ENCODE measurements around the gene TUBB6. TPM values are rescaled to one million over a fixed set of nuclear protein-coding genes. Genes with fewer than 3 reads are reported as not detected.
A peak's percentile ranks its signal among the peaks of the same experiment; 100 is the strongest.

TUBB6 gene
- total RNA-seq, 1 experiment from 2014 or later, result 240 TPM

DNA sequence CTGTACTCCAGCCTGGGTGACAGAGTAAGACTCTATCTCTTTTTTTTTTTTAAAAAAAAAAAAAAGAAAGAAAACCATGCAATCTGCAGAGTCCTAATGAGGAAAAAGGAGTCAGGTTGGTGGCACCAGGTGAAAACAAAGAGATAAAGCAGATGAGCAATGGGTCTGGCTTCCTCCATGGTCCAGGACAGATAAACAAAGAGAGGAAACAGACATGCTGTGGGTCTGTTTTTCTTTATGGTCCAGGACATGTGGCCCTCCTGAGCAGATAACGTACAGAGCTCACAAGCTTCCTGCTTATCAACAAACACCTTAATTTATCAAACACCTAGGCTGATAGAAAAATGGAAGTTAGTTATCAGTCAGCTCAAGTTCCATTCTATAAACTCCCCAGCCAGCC is 24.4 kb upstream of the TUBB6 start:
- Mint-ChIP-seq H3K27me3 (ENCODE audit: low read depth) (peaks cover 30% of the 10 kb centered on the region), H3K4me1 (peaks cover 29% of the 10 kb centered on the region), H3K36me3 (no peaks in the 10 kb centered on the region), H3K4me3 (no peak overlapping the region), H3K27ac (no peak overlapping the region), H3K9me3 (no peaks in the 10 kb centered on the region)
- ChIA-PET CTCF (interaction anchor here (1.0 to 6.2 kb wide), 14 partner anchors 11 to 109 kb away, joined by 3 to 63 read pairs (median 5); partner anchors contain the start of genes AFG3L2, CIDEA and TUBB6), POLR2A (no interaction called here)
- TF ChIP-seq ZNF416 (CRISPR knock-in tag; IDR thresholded peaks at IDR 0.05) (no peak), E2F4 (CRISPR knock-in tag; IDR thresholded peaks at IDR 0.05; ENCODE audit: borderline replicate concordance, low read depth) (no peak), ZNF532 (CRISPR knock-in tag; IDR thresholded peaks at IDR 0.05; ENCODE audit: borderline replicate concordance) (no peak)
- TF ChIP-seq, protein P1, sequence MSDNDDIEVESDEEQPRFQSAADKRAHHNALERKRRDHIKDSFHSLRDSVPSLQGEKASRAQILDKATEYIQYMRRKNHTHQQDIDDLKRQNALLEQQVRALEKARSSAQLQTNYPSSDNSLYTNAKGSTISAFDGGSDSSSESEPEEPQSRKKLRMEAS (CRISPR knock-in tag; IDR thresholded peaks at IDR 0.05), result no peak
- DNase-seq (ENCODE audit: low spot score) (no peak), ATAC-seq (no peak)

GRCh38 chr18:12287131-12287681 is 20.8 kb upstream of the TUBB6 start:
- H3K4me1 Mint-ChIP-seq, result peaks cover 39% of the 10 kb centered on the region
- ChIA-PET POLR2A (interaction anchor here (1.0 to 2.2 kb wide), 5 partner anchors 9 to 90 kb away, joined by 3 to 9 read pairs (median 6); partner anchors contain the start of gene AFG3L2), CTCF (interaction anchor here (0.5 to 4.4 kb wide), 15 partner anchors 9 to 248 kb away, joined by 3 to 81 read pairs (median 7); partner anchors contain the start of genes AFG3L2, CIDEA and TUBB6)
- peak; percentile 37 for ATAC-seq
- H3K36me3 Mint-ChIP-seq, result no peaks in the 10 kb centered on the region
- DNase-seq (ENCODE audit: low spot score), result peak; percentile 58
- peaks cover 33% of the 10 kb centered on the region for H3K27me3 Mint-ChIP-seq (ENCODE audit: low read depth)
- no peak overlapping the region for H3K27ac Mint-ChIP-seq
- H3K9me3 Mint-ChIP-seq, result no peaks in the 10 kb centered on the region
- peak overlapping the region; percentile 82 for H3K4me3 Mint-ChIP-seq
- TF ChIP-seq, protein P2, sequence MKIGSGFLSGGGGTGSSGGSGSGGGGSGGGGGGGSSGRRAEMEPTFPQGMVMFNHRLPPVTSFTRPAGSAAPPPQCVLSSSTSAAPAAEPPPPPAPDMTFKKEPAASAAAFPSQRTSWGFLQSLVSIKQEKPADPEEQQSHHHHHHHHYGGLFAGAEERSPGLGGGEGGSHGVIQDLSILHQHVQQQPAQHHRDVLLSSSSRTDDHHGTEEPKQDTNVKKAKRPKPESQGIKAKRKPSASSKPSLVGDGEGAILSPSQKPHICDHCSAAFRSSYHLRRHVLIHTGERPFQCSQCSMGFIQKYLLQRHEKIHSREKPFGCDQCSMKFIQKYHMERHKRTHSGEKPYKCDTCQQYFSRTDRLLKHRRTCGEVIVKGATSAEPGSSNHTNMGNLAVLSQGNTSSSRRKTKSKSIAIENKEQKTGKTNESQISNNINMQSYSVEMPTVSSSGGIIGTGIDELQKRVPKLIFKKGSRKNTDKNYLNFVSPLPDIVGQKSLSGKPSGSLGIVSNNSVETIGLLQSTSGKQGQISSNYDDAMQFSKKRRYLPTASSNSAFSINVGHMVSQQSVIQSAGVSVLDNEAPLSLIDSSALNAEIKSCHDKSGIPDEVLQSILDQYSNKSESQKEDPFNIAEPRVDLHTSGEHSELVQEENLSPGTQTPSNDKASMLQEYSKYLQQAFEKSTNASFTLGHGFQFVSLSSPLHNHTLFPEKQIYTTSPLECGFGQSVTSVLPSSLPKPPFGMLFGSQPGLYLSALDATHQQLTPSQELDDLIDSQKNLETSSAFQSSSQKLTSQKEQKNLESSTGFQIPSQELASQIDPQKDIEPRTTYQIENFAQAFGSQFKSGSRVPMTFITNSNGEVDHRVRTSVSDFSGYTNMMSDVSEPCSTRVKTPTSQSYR (CRISPR knock-in tag; IDR thresholded peaks at IDR 0.05), result no peak
- TF ChIP-seq TP53 (CRISPR knock-in tag; IDR thresholded peaks at IDR 0.05), result no peak
- TF ChIP-seq, protein P3, sequence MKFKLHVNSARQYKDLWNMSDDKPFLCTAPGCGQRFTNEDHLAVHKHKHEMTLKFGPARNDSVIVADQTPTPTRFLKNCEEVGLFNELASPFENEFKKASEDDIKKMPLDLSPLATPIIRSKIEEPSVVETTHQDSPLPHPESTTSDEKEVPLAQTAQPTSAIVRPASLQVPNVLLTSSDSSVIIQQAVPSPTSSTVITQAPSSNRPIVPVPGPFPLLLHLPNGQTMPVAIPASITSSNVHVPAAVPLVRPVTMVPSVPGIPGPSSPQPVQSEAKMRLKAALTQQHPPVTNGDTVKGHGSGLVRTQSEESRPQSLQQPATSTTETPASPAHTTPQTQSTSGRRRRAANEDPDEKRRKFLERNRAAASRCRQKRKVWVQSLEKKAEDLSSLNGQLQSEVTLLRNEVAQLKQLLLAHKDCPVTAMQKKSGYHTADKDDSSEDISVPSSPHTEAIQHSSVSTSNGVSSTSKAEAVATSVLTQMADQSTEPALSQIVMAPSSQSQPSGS (CRISPR knock-in tag; IDR thresholded peaks at IDR 0.05; ENCODE audit: borderline replicate concordance, low read depth), result no peak
- TF ChIP-seq, protein P4, sequence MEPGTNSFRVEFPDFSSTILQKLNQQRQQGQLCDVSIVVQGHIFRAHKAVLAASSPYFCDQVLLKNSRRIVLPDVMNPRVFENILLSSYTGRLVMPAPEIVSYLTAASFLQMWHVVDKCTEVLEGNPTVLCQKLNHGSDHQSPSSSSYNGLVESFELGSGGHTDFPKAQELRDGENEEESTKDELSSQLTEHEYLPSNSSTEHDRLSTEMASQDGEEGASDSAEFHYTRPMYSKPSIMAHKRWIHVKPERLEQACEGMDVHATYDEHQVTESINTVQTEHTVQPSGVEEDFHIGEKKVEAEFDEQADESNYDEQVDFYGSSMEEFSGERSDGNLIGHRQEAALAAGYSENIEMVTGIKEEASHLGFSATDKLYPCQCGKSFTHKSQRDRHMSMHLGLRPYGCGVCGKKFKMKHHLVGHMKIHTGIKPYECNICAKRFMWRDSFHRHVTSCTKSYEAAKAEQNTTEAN (CRISPR knock-in tag; IDR thresholded peaks at IDR 0.05), result 0 out of 2 replicates have a peak, but pooled peaks have one; percentile 18
- TF ChIP-seq MYBL2 (CRISPR knock-in tag; IDR thresholded peaks at IDR 0.05), result no peak
- TF ChIP-seq FOXP1 (CRISPR knock-in tag; IDR thresholded peaks at IDR 0.05; ENCODE audit: borderline replicate concordance), result peak; percentile 56; the same call in 1 of the 2 replicates
- no peak for TF ChIP-seq ZNF317 (CRISPR knock-in tag; IDR thresholded peaks at IDR 0.05; ENCODE audit: borderline replicate concordance, low read depth)
- no peak for TF ChIP-seq FOXK1 (CRISPR knock-in tag; IDR thresholded peaks at IDR 0.05)
- TF ChIP-seq TEAD1 (CRISPR knock-in tag; IDR thresholded peaks at IDR 0.05), result 0 out of 2 replicates have a peak, but pooled peaks have one; percentile 54
- peak; percentile 67; the same call in 1 of the 2 replicates for TF ChIP-seq HMGXB4 (CRISPR knock-in tag; IDR thresholded peaks at IDR 0.05)
- TF ChIP-seq TEAD4 (CRISPR knock-in tag; IDR thresholded peaks at IDR 0.05), result no peak
- TF ChIP-seq, protein P5, sequence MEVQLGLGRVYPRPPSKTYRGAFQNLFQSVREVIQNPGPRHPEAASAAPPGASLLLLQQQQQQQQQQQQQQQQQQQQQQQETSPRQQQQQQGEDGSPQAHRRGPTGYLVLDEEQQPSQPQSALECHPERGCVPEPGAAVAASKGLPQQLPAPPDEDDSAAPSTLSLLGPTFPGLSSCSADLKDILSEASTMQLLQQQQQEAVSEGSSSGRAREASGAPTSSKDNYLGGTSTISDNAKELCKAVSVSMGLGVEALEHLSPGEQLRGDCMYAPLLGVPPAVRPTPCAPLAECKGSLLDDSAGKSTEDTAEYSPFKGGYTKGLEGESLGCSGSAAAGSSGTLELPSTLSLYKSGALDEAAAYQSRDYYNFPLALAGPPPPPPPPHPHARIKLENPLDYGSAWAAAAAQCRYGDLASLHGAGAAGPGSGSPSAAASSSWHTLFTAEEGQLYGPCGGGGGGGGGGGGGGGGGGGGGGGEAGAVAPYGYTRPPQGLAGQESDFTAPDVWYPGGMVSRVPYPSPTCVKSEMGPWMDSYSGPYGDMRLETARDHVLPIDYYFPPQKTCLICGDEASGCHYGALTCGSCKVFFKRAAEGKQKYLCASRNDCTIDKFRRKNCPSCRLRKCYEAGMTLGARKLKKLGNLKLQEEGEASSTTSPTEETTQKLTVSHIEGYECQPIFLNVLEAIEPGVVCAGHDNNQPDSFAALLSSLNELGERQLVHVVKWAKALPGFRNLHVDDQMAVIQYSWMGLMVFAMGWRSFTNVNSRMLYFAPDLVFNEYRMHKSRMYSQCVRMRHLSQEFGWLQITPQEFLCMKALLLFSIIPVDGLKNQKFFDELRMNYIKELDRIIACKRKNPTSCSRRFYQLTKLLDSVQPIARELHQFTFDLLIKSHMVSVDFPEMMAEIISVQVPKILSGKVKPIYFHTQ (CRISPR knock-in tag; IDR thresholded peaks at IDR 0.05), result no peak

All from WTC11 (cell line).